ENCODE measurements around the gene TMC8. TPM values are rescaled to one million over a fixed set of nuclear protein-coding genes. Genes with fewer than 3 reads are reported as not detected.

TMC8 gene
- total and polyA plus RNA-seq, 2 experiments from 2014 or later, result 1.2 to 1.3 TPM

DNA sequence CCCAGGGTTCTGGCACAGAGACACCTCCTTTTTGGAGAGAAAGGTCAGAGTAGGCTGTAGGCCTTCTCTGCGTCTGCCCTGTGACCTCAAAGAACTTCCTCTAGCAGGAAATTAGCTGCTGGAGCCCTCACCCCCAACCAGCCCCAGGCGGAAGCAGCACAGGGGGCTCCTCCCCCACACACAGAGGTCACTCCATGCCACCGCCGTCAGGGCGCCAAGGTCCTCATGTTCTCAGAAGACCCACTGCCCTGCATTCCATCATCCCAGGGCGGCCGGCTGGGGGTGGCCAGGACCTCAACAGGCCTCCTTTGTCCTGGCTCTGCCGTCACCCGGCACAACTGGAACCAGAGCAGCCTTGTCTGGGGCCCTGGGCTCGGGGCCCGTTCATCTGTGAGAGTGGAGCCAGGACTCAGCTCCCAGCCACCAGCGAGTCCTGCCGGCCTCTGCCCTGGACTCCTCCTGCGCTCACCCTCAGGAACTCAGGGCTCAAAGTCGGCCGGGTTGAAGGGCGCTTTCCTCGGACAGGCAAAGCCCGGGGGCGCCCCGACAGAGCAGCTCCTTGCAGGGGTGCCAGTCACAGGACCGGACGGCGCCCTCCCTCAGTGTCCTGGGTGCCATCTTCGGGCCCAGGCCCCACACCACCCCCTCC, 3.2 kb upstream of the TMC8 start:
- no peak for TF ChIP-seq JUNB (IDR thresholded peaks at IDR 0.05; ENCODE audit: unreplicated experiment)
- no peak for TF ChIP-seq STAT1 (IDR thresholded peaks at IDR 0.05; ENCODE audit: unreplicated experiment)
- no peak for TF ChIP-seq POLR2AphosphoS5 (IDR thresholded peaks at IDR 0.05; ENCODE audit: low read depth)
- no peak for TF ChIP-seq EZH2 (IDR thresholded peaks at IDR 0.05; ENCODE audit: low read depth, unreplicated experiment)
- TF ChIP-seq REST (IDR thresholded peaks at IDR 0.05; ENCODE audit: unreplicated experiment), result no peak
- TF ChIP-seq ZNF331 (CRISPR knock-in tag; IDR thresholded peaks at IDR 0.05; ENCODE audit: low read depth), result no peak
- TF ChIP-seq, protein P1, sequence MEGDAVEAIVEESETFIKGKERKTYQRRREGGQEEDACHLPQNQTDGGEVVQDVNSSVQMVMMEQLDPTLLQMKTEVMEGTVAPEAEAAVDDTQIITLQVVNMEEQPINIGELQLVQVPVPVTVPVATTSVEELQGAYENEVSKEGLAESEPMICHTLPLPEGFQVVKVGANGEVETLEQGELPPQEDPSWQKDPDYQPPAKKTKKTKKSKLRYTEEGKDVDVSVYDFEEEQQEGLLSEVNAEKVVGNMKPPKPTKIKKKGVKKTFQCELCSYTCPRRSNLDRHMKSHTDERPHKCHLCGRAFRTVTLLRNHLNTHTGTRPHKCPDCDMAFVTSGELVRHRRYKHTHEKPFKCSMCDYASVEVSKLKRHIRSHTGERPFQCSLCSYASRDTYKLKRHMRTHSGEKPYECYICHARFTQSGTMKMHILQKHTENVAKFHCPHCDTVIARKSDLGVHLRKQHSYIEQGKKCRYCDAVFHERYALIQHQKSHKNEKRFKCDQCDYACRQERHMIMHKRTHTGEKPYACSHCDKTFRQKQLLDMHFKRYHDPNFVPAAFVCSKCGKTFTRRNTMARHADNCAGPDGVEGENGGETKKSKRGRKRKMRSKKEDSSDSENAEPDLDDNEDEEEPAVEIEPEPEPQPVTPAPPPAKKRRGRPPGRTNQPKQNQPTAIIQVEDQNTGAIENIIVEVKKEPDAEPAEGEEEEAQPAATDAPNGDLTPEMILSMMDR (conservative IDR thresholded peaks at IDR 0.05; ENCODE audit: low read depth in 2 of 2), result no peak
- TF ChIP-seq ZNF462 (CRISPR knock-in tag; IDR thresholded peaks at IDR 0.05), result no peak
- TF ChIP-seq CREB1 (CRISPR knock-in tag; IDR thresholded peaks at IDR 0.05; ENCODE audit: low read depth), result no peak
- TF ChIP-seq EZH2phosphoT487 (IDR thresholded peaks at IDR 0.05; ENCODE audit: unreplicated experiment), result no peak
- no peak for TF ChIP-seq ZNF114 (CRISPR knock-in tag; IDR thresholded peaks at IDR 0.05)
- no peak for DNase-seq (ENCODE audit: low spot score)
- 0 out of 2 replicates have a peak, but pooled peaks cover 7% of the 10 kb centered on the region for H3F3A ChIP-seq (replicated peaks; ENCODE audit: low read depth)
- H2AFZ ChIP-seq, result no peak overlapping the region
- Mint-ChIP-seq H3K4me3 (peak overlapping the region; percentile 80), H3K36me3 (ENCODE audit: low read depth) (peaks cover 15% of the 10 kb centered on the region), H3K4me1 (peaks cover 20% of the 10 kb centered on the region), H3K27ac (peak overlapping the region; percentile 67; the same call in 1 of the 2 replicates), H3K27me3 (ENCODE audit: insufficient read depth, low read depth, poor library complexity) (peaks cover 20% of the 10 kb centered on the region), H3K9me3 (no peaks in the 10 kb centered on the region)
- peak overlapping the region; percentile 30; the same call in 1 of the 2 replicates for H3K27ac ChIP-seq (ENCODE audit: low read depth)
- peaks cover 30% of the 10 kb centered on the region for H3K4me1 ChIP-seq (ENCODE audit: insufficient read depth)
- H3K9me2 ChIP-seq (ENCODE audit: insufficient read depth), result no peaks in the 10 kb centered on the region
- H3K4me3 ChIP-seq, result peak overlapping the region; percentile 95
- H4K20me1 ChIP-seq (replicated peaks; ENCODE audit: insufficient read depth), result no peaks in the 10 kb centered on the region
- peak; percentile 6 for ATAC-seq
- peak overlapping the region; percentile 99 for H3K4me2 ChIP-seq
- 0 out of 2 replicates have a peak, but pooled peaks cover 5% of the 10 kb centered on the region for H3K79me2 ChIP-seq (replicated peaks; ENCODE audit: insufficient read depth)
- 0 out of 2 replicates have a peak, but pooled peaks cover 5% of the 10 kb centered on the region for H3K36me3 ChIP-seq (ENCODE audit: insufficient read depth)
- peaks cover 10% of the 10 kb centered on the region for H3K27me3 ChIP-seq (ENCODE audit: insufficient read depth)

All from GM23338 (cell line).